Hematopoietic multipotent progenitor cell treated with erythropoietin and hydrocortisone succinate and interleukin-3 and kit ligand, for 15 days (in vitro differentiated cells): ENCODE results near the gene COL15A1.

ENCODE experiments used
- DNase-seq: peaks from one replicate; pipeline ENCODE4 v3.0.0-alpha.2; 2015; ENCODE audit warnings: low spot score

Gene COL15A1

GRCh38 chr9:99056886-99057664 lies 113.4 kb downstream of the COL15A1 start:
- DNase-seq, result no peak

- no peak for DNase-seq
Observed at GRCh38 chr9:99057665-99058625, 114.2 kb downstream of the COL15A1 start.

- DNase-seq, result no peak
Observed at GRCh38 chr9:99058964-99059921, 115.5 kb downstream of the COL15A1 start.

GRCh38 chr9:99060621-99061020 lies 116.9 kb downstream of the COL15A1 start:
- no peak for DNase-seq

- no peak for DNase-seq
Observed at GRCh38 chr9:99062549-99062948, 118.8 kb downstream of the COL15A1 start.

- DNase-seq, result no peak
Observed at GRCh38 chr9:99063522-99063921, 119.8 kb downstream of the COL15A1 start.

- no peak for DNase-seq
Observed at GRCh38 chr9:99066571-99066970, 122.9 kb downstream of the COL15A1 start.

- DNase-seq, result no peak
Observed at GRCh38 chr9:99069075-99069474, 125.4 kb downstream of the COL15A1 start.

GRCh38 chr9:99069546-99069945 lies 125.8 kb downstream of the COL15A1 start:
- no peak for DNase-seq

GRCh38 chr9:99070681-99071080 lies 127.0 kb downstream of the COL15A1 start:
- DNase-seq, result no peak

GRCh38 chr9:99071313-99072039 lies 127.8 kb downstream of the COL15A1 start:
- DNase-seq, result no peak

GRCh38 chr9:99072040-99072394 lies 128.3 kb downstream of the COL15A1 start:
- no peak for DNase-seq

- DNase-seq, result no peak
Observed at GRCh38 chr9:99073347-99073746, 129.6 kb downstream of the COL15A1 start.

- DNase-seq, result no peak
Observed at GRCh38 chr9:99073985-99074901, 130.5 kb downstream of the COL15A1 start.

GRCh38 chr9:99074902-99075245 lies 131.2 kb downstream of the COL15A1 start:
- DNase-seq, result no peak

GRCh38 chr9:99075246-99075912 lies 131.7 kb downstream of the COL15A1 start:
- DNase-seq, result peak; percentile 35

- no peak for DNase-seq
Observed at GRCh38 chr9:99076030-99076429, 132.3 kb downstream of the COL15A1 start.

GRCh38 chr9:99076483-99077171 lies 132.9 kb downstream of the COL15A1 start:
- DNase-seq, result no peak

GRCh38 chr9:99078717-99079116 lies 135.0 kb downstream of the COL15A1 start:
- DNase-seq, result no peak
